HepG2 (cell line): ENCODE data around the gene ELMOD3. TPM values are rescaled to one million over a fixed set of nuclear protein-coding genes. Genes with fewer than 3 reads are reported as not detected.
A peak's percentile ranks its signal among the peaks of the same experiment; 100 is the strongest.

Experiments
- CAMTA2 ChIP-seq: sonication (generic); formaldehyde crosslinking; IDR thresholded peaks from 2 replicates; pipeline ENCODE4 v1.4.0; 2020; ENCODE audit warnings: mild to moderate bottlenecking, missing genetic modification reagents, borderline replicate concordance
- FOSL2 ChIP-seq: sonication (generic); formaldehyde crosslinking; IDR thresholded peaks from 2 replicates; pipeline ENCODE4 v1.4.0; 2020; ENCODE audit warnings: missing genetic modification reagents
- KLF6 ChIP-seq: IDR thresholded peaks from 2 replicates; pipeline ENCODE4 v1.8.0; 2016; ENCODE audit warnings: missing biosample characterization, missing genetic modification reagents
- MEIS2 ChIP-seq: sonication (generic); formaldehyde crosslinking; IDR thresholded peaks from 2 replicates; pipeline ENCODE4 v1.9.0; 2021; ENCODE audit warnings: mild to moderate bottlenecking, missing genetic modification reagents
- MYPOP ChIP-seq: sonication (generic); formaldehyde crosslinking; IDR thresholded peaks from 2 replicates; pipeline ENCODE4 v1.8.1; 2023; ENCODE audit warnings: mild to moderate bottlenecking, moderate library complexity, missing genetic modification reagents
- NR2F6 ChIP-seq, 2 experiments: IDR thresholded peaks; 2 replicates each; pipeline ENCODE4 v1.6.1; 2016; ENCODE audit warnings: antibody characterized with exemption in 1 of 2, mild to moderate bottlenecking in 1 of 2
- RCOR2 ChIP-seq: IDR thresholded peaks from 2 replicates; pipeline ENCODE4 v1.6.1; 2016; ENCODE audit warnings: missing biosample characterization, missing genetic modification reagents
- SAFB2 ChIP-seq: sonication (generic); formaldehyde crosslinking; IDR thresholded peaks from 2 replicates; pipeline ENCODE4 v1.5.1; 2020; ENCODE audit warnings: missing genetic modification reagents, low read depth, mild to moderate bottlenecking, borderline replicate concordance
- ZFP62 ChIP-seq: sonication (generic); formaldehyde crosslinking; IDR thresholded peaks from 2 replicates; pipeline ENCODE4 v1.4.0; 2020; ENCODE audit warnings: missing genetic modification reagents
- ZNF251 ChIP-seq: sonication (generic); formaldehyde crosslinking; IDR thresholded peaks from 2 replicates; pipeline ENCODE4 v1.9.0; 2021; ENCODE audit warnings: mild to moderate bottlenecking, missing genetic modification reagents
- ZNF263 ChIP-seq: sonication (generic); formaldehyde crosslinking; IDR thresholded peaks from 2 replicates; pipeline ENCODE4 v1.4.0; 2020; ENCODE audit warnings: missing genetic modification reagents
- ZNF451 ChIP-seq: sonication (generic); formaldehyde crosslinking; IDR thresholded peaks from 2 replicates; pipeline ENCODE4 v1.5.0; 2020; ENCODE audit warnings: mild to moderate bottlenecking, missing genetic modification reagents
- ZNF567 ChIP-seq: sonication (generic); formaldehyde crosslinking; IDR thresholded peaks from 2 replicates; pipeline ENCODE4 v1.8.1; 2023; ENCODE audit warnings: mild to moderate bottlenecking, missing genetic modification reagents, borderline replicate concordance
- ZNF609 ChIP-seq: sonication (generic); formaldehyde crosslinking; IDR thresholded peaks from 2 replicates; pipeline ENCODE4 v1.4.0; 2020; ENCODE audit warnings: mild to moderate bottlenecking, missing genetic modification reagents, borderline replicate concordance
- polyA plus RNA-seq, 8 experiments: library from polyadenylated mRNA; depleted of rRNA in 3 of 8; stranded (reverse) in 7 of 8; unstranded in 1 of 8; fragments of >200 nt; fragmentation: Illumina TruSeq in 4 of 8; extraction: Trizol in 4 of 8; gene quantifications; 2 replicates each; pipeline versions ENCODE4 v1.2.1 to v1.2.3, GENCODE V29; 2011 to 2016; ENCODE audit warnings: low read depth in 4 of 8, missing spikeins in 1 of 8, mixed read lengths in 1 of 8; ENCODE audit not compliant: insufficient read depth in 1 of 8
- total RNA-seq, 5 experiments: library from RNA; depleted of rRNA; stranded (reverse); fragments of >200 nt; fragmentation: Illumina TruSeq; extraction: Trizol; gene quantifications; 2 replicates each; pipeline ENCODE4 v1.2.3, GENCODE V29; 2016; ENCODE audit warnings: low read depth in 1 of 5
- TF ChIP-seq, protein P1 (sequence below): sonication (generic); formaldehyde crosslinking; IDR thresholded peaks from 2 replicates; pipeline ENCODE4 v1.4.0; 2020; ENCODE audit warnings: missing genetic modification reagents
- TF ChIP-seq, protein P2 (sequence below): IDR thresholded peaks from 2 replicates; pipeline ENCODE4 v1.6.1; 2016; ENCODE audit warnings: low read depth

ELMOD3 gene
- total and polyA plus RNA-seq, 2 of the 13 experiments (the other 11 are each of a cell fraction or from before 2014, with no cell fraction given): 13.3 to 19.5 TPM

DNA sequence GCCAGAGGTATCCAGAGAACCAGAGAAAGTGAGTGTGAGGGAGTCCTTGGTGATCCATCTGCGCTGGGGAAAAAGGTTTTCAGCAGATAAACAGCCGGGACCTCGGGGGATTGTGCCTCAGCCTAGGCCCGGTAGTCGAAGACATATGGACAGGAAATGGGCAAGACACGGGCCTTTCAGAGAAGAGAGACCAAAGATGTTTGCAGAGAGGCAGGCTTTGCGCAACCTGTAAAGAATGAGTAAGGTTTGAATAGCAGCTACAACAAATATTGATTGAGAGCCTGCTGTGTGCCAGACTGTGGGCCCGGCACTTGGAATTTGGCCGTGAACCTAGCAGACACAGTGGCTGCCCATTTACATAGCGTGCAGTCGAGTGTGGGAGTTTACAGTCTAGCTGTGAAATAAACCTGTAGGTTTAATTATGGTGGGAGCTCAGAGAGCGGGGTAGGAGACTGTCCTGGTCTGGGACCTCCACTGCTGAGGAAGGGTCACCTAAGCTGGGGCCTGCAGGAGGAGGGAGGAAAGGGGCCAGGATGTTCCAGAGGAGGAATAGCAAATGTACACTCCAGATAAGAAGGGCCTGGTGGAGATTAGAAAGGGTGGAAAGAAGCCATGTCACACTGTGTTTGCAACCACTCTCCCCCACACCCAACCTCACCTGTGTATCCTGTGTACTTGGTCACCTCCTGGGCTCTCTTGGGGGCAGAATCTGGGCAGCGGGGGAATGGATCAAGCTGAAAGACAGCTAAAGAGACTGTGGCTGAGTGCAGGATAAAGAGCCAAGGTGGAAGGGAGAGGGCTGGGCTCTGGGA, 66.9 kb downstream of the ELMOD3 start (continued):
- TF ChIP-seq, protein P1, sequence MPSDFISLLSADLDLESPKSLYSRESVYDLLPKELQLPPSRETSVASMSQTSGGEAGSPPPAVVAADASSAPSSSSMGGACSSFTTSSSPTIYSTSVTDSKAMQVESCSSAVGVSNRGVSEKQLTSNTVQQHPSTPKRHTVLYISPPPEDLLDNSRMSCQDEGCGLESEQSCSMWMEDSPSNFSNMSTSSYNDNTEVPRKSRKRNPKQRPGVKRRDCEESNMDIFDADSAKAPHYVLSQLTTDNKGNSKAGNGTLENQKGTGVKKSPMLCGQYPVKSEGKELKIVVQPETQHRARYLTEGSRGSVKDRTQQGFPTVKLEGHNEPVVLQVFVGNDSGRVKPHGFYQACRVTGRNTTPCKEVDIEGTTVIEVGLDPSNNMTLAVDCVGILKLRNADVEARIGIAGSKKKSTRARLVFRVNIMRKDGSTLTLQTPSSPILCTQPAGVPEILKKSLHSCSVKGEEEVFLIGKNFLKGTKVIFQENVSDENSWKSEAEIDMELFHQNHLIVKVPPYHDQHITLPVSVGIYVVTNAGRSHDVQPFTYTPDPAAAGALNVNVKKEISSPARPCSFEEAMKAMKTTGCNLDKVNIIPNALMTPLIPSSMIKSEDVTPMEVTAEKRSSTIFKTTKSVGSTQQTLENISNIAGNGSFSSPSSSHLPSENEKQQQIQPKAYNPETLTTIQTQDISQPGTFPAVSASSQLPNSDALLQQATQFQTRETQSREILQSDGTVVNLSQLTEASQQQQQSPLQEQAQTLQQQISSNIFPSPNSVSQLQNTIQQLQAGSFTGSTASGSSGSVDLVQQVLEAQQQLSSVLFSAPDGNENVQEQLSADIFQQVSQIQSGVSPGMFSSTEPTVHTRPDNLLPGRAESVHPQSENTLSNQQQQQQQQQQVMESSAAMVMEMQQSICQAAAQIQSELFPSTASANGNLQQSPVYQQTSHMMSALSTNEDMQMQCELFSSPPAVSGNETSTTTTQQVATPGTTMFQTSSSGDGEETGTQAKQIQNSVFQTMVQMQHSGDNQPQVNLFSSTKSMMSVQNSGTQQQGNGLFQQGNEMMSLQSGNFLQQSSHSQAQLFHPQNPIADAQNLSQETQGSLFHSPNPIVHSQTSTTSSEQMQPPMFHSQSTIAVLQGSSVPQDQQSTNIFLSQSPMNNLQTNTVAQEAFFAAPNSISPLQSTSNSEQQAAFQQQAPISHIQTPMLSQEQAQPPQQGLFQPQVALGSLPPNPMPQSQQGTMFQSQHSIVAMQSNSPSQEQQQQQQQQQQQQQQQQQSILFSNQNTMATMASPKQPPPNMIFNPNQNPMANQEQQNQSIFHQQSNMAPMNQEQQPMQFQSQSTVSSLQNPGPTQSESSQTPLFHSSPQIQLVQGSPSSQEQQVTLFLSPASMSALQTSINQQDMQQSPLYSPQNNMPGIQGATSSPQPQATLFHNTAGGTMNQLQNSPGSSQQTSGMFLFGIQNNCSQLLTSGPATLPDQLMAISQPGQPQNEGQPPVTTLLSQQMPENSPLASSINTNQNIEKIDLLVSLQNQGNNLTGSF (CRISPR knock-in tag): peak; percentile 51; the same call in 1 of the 2 replicates
- TF ChIP-seq RCOR2 (CRISPR knock-in tag): peak; percentile 97
- TF ChIP-seq SAFB2 (CRISPR knock-in tag): peak; percentile 95; the same call in 1 of the 2 replicates
- no peak for TF ChIP-seq ZFP62
- peak; percentile 78 for TF ChIP-seq MYPOP
- peak; percentile 99 for TF ChIP-seq FOSL2 (CRISPR knock-in tag)
- TF ChIP-seq ZNF251 (CRISPR knock-in tag): no peak
- no peak for TF ChIP-seq ZNF451 (CRISPR knock-in tag)
- TF ChIP-seq, protein P2, sequence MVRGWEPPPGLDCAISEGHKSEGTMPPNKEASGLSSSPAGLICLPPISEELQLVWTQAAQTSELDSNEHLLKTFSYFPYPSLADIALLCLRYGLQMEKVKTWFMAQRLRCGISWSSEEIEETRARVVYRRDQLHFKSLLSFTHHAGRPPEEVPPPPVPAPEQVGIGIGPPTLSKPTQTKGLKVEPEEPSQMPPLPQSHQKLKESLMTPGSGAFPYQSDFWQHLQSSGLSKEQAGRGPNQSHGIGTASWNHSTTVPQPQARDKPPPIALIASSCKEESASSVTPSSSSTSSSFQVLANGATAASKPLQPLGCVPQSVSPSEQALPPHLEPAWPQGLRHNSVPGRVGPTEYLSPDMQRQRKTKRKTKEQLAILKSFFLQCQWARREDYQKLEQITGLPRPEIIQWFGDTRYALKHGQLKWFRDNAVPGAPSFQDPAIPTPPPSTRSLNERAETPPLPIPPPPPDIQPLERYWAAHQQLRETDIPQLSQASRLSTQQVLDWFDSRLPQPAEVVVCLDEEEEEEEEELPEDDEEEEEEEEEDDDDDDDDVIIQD (CRISPR knock-in tag): peak; percentile 84
- TF ChIP-seq ZNF263 (CRISPR knock-in tag): no peak; the same call in none of the 2 replicates
- 0 out of 2 replicates have a peak, but pooled peaks have one; percentile 58 for TF ChIP-seq ZNF567 (CRISPR knock-in tag)
- peak; percentile 99 for TF ChIP-seq ZNF609 (CRISPR knock-in tag)
- peak; percentile 97 for TF ChIP-seq MEIS2 (CRISPR knock-in tag)
- TF ChIP-seq KLF6 (CRISPR knock-in tag): peak; percentile 75; the same call in 1 of the 2 replicates
- no peak for TF ChIP-seq CAMTA2 (CRISPR knock-in tag)
- peak; percentile 92 for TF ChIP-seq NR2F6 (IDR thresholded peaks at IDR 0.05)
- peak; percentile 93 for TF ChIP-seq NR2F6 (CRISPR knock-in tag; IDR thresholded peaks at IDR 0.05)
